ENCODE data around the gene SRGAP1. TPM values are rescaled to one million over a fixed set of nuclear protein-coding genes. Genes with fewer than 3 reads are reported as not detected.

The SRGAP1 gene
- polyA plus RNA-seq, 1 donor (not counting 4 experiments of a cell fraction or from before 2014, with no cell fraction given): 4.5 TPM

DNA sequence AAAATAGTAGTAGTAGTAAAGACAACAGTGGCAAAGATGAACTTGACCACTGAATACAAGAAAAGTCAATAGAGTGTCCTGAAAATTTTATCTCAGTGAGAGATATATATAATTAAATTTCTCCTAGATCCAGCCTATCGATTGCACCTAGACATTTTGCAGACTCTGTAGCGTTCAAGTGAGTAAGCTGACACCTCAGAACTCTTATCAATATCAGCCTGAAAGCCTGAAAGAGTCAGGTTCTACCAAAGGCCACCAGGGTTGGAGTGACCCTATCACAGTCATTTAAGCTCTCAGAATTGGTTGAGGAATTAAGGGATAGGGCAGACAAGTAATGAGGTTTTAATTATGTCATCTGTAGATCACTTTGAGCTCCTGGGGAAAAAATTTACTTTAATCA lies 174.6 kb downstream of the SRGAP1 start:
- Histone ChIP-seq H3K4me3 (ENCODE audit: control insufficient read depth in 2 of 3, extremely low read depth in 1 of 3, insufficient read depth in 2 of 3, low read depth in 1 of 3, low read length in 3 of 3) (no peak overlapping the region), H3K9me3 (ENCODE audit: control insufficient read depth, low read depth, low read length) (no peaks in the 10 kb centered on the region), H3K79me2 (ENCODE audit: control insufficient read depth, insufficient read depth, low read length) (no peaks in the 10 kb centered on the region), H3K9ac (ENCODE audit: control insufficient read depth, extremely low read depth, insufficient read depth, low read length) (no peak overlapping the region), H3K27me3 (ENCODE audit: control insufficient read depth, extremely low read depth, insufficient read depth, low read length) (no peaks in the 10 kb centered on the region), H3K9me1 (ENCODE audit: control insufficient read depth, extremely low read depth, insufficient read depth, low read length) (no peaks in the 10 kb centered on the region), H3K4me1 (ENCODE audit: control insufficient read depth, extremely low read depth, insufficient read depth, low read length) (peaks cover 7% of the 10 kb centered on the region), H2AFZ (ENCODE audit: control insufficient read depth, low read length) (no peak overlapping the region), H3K36me3 (ENCODE audit: control insufficient read depth in 2 of 2, extremely low read depth in 1 of 2, insufficient read depth in 2 of 2, low read length in 2 of 2) (peaks cover 0 to 2% of the 10 kb centered on the region in 2 experiments), H4K20me1 (ENCODE audit: control insufficient read depth, extremely low read depth, insufficient read depth, low read length) (no peaks in the 10 kb centered on the region), H3K4me2 (ENCODE audit: control insufficient read depth, extremely low read depth, insufficient read depth, low read depth, low read length) (no peak overlapping the region), H3K27ac (ENCODE audit: control insufficient read depth, insufficient read depth, low read length) (no peak overlapping the region)
- DNase-seq (ENCODE audit: low read depth, low spot score) (no peak), FAIRE-seq (no peak)
- dilution Hi-C loops (cut with MboI; ENCODE audit: extremely low pct_ligation_motif_present, low sequenced_read_pairs): no loop called here
- no peak for TF ChIP-seq EZH2 (IDR thresholded peaks at IDR 0.05; ENCODE audit: low read length)
- TF ChIP-seq, protein P1, sequence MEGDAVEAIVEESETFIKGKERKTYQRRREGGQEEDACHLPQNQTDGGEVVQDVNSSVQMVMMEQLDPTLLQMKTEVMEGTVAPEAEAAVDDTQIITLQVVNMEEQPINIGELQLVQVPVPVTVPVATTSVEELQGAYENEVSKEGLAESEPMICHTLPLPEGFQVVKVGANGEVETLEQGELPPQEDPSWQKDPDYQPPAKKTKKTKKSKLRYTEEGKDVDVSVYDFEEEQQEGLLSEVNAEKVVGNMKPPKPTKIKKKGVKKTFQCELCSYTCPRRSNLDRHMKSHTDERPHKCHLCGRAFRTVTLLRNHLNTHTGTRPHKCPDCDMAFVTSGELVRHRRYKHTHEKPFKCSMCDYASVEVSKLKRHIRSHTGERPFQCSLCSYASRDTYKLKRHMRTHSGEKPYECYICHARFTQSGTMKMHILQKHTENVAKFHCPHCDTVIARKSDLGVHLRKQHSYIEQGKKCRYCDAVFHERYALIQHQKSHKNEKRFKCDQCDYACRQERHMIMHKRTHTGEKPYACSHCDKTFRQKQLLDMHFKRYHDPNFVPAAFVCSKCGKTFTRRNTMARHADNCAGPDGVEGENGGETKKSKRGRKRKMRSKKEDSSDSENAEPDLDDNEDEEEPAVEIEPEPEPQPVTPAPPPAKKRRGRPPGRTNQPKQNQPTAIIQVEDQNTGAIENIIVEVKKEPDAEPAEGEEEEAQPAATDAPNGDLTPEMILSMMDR (optimal IDR thresholded peaks at IDR 0.05 in 1 of 3, IDR thresholded peaks at IDR 0.05 in 1 of 3, conservative IDR thresholded peaks at IDR 0.05 in 1 of 3; ENCODE audit: extremely low read depth in 1 of 3, insufficient read depth in 2 of 3, low read length in 3 of 3): no peak

DNA sequence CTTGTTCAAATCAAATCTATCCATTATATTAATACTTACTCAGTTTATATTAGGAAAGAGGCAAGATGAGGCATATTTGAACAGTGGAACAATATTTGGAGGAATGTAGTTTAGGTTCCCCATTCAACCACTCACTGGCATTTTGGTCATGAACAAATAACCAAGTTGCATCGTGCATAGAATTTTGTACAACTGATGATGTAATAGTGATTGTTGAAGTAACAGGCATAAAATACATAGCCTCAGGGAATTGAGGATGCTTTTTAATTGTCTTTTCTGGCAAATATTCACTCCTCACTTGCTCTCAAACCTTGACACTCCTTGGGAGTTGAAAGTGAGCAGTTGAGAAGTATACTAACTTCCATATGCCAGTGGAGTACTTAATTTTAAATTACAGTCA lies 175.2 kb downstream of the SRGAP1 start:
- Histone ChIP-seq H3K4me1 (ENCODE audit: control insufficient read depth, extremely low read depth, insufficient read depth, low read length) (peaks cover 7% of the 10 kb centered on the region), H3K9me3 (ENCODE audit: control insufficient read depth, low read depth, low read length) (no peaks in the 10 kb centered on the region), H3K79me2 (ENCODE audit: control insufficient read depth, insufficient read depth, low read length) (no peaks in the 10 kb centered on the region), H3K27me3 (ENCODE audit: control insufficient read depth, extremely low read depth, insufficient read depth, low read length) (no peaks in the 10 kb centered on the region), H3K4me2 (ENCODE audit: control insufficient read depth, extremely low read depth, insufficient read depth, low read depth, low read length) (no peak overlapping the region), H3K9me1 (ENCODE audit: control insufficient read depth, extremely low read depth, insufficient read depth, low read length) (no peaks in the 10 kb centered on the region), H2AFZ (ENCODE audit: control insufficient read depth, low read length) (no peak overlapping the region), H3K36me3 (ENCODE audit: control insufficient read depth in 2 of 2, extremely low read depth in 1 of 2, insufficient read depth in 2 of 2, low read length in 2 of 2) (peaks cover 0 to 2% of the 10 kb centered on the region in 2 experiments), H3K27ac (ENCODE audit: control insufficient read depth, insufficient read depth, low read length) (no peak overlapping the region), H4K20me1 (ENCODE audit: control insufficient read depth, extremely low read depth, insufficient read depth, low read length) (no peaks in the 10 kb centered on the region), H3K9ac (ENCODE audit: control insufficient read depth, extremely low read depth, insufficient read depth, low read length) (no peak overlapping the region), H3K4me3 (ENCODE audit: control insufficient read depth in 2 of 3, extremely low read depth in 1 of 3, insufficient read depth in 2 of 3, low read depth in 1 of 3, low read length in 3 of 3) (no peak overlapping the region)
- FAIRE-seq (no peak), DNase-seq (ENCODE audit: low read depth, low spot score) (no peak)
- dilution Hi-C loops (cut with MboI; ENCODE audit: extremely low pct_ligation_motif_present, low sequenced_read_pairs): no loop called here
- no peak for TF ChIP-seq EZH2 (IDR thresholded peaks at IDR 0.05; ENCODE audit: low read length)
- TF ChIP-seq, protein P1 (optimal IDR thresholded peaks at IDR 0.05 in 1 of 3, IDR thresholded peaks at IDR 0.05 in 1 of 3, conservative IDR thresholded peaks at IDR 0.05 in 1 of 3; ENCODE audit: extremely low read depth in 1 of 3, insufficient read depth in 2 of 3, low read length in 3 of 3): no peak
